ENCODE results near the gene SMTNL1. TPM values are rescaled to one million over a fixed set of nuclear protein-coding genes. Genes with fewer than 3 reads are reported as not detected.

The SMTNL1 gene
- total and polyA plus RNA-seq, 9 of the 15 experiments (the other 6 are each of a cell fraction or from before 2014, with no cell fraction given): not detected

DNA sequence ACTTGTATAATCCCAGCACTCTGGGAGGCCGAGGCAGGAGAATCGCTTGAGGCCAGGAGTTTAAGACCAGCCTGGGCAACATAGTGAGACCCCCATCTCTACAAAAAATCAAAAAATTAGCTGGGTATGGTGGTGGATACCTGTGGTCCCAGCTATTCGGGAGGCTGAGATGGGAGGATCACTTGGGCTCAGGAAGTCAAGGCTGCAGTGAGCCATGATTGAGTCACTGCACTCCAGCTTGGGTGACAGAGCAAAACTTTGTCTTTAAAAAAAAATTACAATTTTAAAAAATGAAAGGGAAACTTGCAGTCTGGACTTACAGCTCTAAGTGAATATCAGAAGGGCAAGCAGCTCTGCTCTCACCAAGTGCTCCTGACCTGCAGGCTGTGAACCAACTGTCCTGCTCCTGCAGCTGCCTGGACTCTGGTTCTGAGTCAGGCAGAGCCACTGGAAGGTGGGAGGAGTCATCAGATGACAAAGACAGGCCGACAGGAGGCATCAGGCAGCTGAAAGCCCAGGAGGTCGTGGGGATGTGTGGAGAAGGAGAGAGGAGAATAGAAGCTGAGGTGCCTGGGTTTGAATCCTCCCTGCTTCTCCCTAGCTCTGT is 9.6 kb downstream of the SMTNL1 start (continued):
- TF ChIP-seq, protein P1, sequence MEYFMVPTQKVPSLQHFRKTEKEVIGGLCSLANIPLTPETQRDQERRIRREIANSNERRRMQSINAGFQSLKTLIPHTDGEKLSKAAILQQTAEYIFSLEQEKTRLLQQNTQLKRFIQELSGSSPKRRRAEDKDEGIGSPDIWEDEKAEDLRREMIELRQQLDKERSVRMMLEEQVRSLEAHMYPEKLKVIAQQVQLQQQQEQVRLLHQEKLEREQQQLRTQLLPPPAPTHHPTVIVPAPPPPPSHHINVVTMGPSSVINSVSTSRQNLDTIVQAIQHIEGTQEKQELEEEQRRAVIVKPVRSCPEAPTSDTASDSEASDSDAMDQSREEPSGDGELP (CRISPR knock-in tag; IDR thresholded peaks at IDR 0.05; ENCODE audit: borderline replicate concordance): peak; percentile 25; the same call in 1 of the 2 replicates

- Histone ChIP-seq H3K27ac (ENCODE audit: extremely low read depth, low read depth, low read length) (no peak overlapping the region), H3K36me3 (ENCODE audit: control insufficient read depth, insufficient read depth, low read length) (no peaks in the 10 kb centered on the region), H2AFZ (ENCODE audit: low read depth, low read length) (no peak overlapping the region), H3K79me2 (ENCODE audit: control insufficient read depth, insufficient read depth, low read length) (no peaks in the 10 kb centered on the region), H3K4me1 (replicated peaks in 1 of 2; ENCODE audit: control insufficient read depth in 2 of 2, insufficient read depth in 2 of 2, low read length in 2 of 2) (peaks cover 14% of the 10 kb centered on the region in 2 experiments; a peak in 4 of 5 replicates), H3K27me3 (ENCODE audit: control insufficient read depth in 2 of 2, insufficient read depth in 2 of 2, low read length in 2 of 2) (peaks cover 0 to 8% of the 10 kb centered on the region in 2 experiments; a peak in 2 of 5 replicates), H3K4me3 (no peak overlapping the region), H3K4me2 (ENCODE audit: insufficient read depth, low read length) (no peak overlapping the region), H3K9me1 (ENCODE audit: control insufficient read depth, insufficient read depth, low read length) (no peaks in the 10 kb centered on the region), H3K9ac (ENCODE audit: insufficient read depth in 1 of 2, low read depth in 2 of 2, low read length in 2 of 2) (no peak overlapping the region), H4K20me1 (replicated peaks; ENCODE audit: control insufficient read depth, insufficient read depth, low read length) (no peaks in the 10 kb centered on the region), H3K9me3 (replicated peaks; ENCODE audit: control insufficient read depth, insufficient read depth, low read depth, low read length) (no peaks in the 10 kb centered on the region)
- DNase-seq (ENCODE audit: extremely low read depth in 1 of 4, low spot score in 3 of 4) (no peak), ATAC-seq (no peak), FAIRE-seq (no peak)
- in situ Hi-C loops (cut with MboI): no loop called here
- ChIA-PET CTCF (ENCODE audit: low intra/inter-chr PET ratio) (no interaction called here), POLR2A (interaction anchor here (0.6 to 2.5 kb wide), 4 partner anchors 9 to 49 kb away, joined by 3 to 11 read pairs (median 3); partner anchors contain the start of genes SERPING1 and SMTNL1)
- no TSS peak for BruUV-seq (replicated peaks)
- intact Hi-C loops (cut with micrococcal nuclease): no loop called here
- 18% methylated on average over 6 of the region's 6 CpGs for WGBS (ENCODE audit: insufficient coverage, low coverage, missing lambda C conversion rate)
- TF ChIP-seq RBM25 (IDR thresholded peaks at IDR 0.05; ENCODE audit: low read depth, low read length, severe bottlenecking) (peak; percentile 44), PHB2 (IDR thresholded peaks at IDR 0.05; ENCODE audit: low read depth) (no peak)
Measured at GRCh38 chr11:57547854-57548377, 10.5 kb downstream of the SMTNL1 start.

Data from K562 (cell line).